ENCODE results near the gene NEK4.

DNA sequence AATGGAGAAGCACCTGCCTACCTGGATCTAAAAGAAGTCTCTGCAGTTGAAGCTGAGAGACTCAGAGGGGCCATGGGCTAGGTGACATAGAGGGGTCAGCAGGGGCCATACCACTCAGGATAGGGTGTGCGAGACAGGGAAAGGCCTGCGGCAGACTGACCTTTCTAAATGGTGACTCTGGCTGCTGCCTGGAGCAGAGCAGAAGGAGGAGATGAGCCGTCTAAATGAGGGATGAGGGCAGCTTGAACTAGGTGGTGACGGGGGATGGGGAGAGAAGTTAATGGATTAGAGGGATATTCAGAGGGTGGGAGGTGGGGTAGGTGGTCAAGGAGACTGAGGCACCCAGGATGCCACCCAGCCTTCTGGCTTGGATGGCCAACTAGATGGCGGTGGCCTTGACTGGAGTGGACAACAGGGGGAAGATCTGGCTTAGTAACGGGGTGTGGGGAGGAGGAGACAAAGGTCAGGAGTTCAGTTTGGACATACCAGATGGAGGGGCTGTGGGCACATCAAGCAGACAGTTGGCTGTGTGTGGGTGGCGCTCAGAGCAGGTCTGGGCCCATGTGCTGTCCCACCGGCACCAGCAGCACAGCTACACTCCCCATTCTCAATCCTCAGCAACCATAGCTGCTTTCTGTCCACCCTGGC is 3.5 kb upstream of the NEK4 start:
- TF ChIP-seq, protein P1, sequence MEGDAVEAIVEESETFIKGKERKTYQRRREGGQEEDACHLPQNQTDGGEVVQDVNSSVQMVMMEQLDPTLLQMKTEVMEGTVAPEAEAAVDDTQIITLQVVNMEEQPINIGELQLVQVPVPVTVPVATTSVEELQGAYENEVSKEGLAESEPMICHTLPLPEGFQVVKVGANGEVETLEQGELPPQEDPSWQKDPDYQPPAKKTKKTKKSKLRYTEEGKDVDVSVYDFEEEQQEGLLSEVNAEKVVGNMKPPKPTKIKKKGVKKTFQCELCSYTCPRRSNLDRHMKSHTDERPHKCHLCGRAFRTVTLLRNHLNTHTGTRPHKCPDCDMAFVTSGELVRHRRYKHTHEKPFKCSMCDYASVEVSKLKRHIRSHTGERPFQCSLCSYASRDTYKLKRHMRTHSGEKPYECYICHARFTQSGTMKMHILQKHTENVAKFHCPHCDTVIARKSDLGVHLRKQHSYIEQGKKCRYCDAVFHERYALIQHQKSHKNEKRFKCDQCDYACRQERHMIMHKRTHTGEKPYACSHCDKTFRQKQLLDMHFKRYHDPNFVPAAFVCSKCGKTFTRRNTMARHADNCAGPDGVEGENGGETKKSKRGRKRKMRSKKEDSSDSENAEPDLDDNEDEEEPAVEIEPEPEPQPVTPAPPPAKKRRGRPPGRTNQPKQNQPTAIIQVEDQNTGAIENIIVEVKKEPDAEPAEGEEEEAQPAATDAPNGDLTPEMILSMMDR (IDR thresholded peaks at IDR 0.05; ENCODE audit: low read depth, low read length): no peak
- no peak for TF ChIP-seq EZH2phosphoT487 (IDR thresholded peaks at IDR 0.05; ENCODE audit: low read depth)
